Type B pancreatic cell (in vitro differentiated cells): Measurements from ENCODE around the gene JPH4. TPM values are rescaled to one million over a fixed set of nuclear protein-coding genes. Genes with fewer than 3 reads are reported as not detected.

Source experiments
- DNase-seq: peaks from one replicate; pipeline ENCODE4 v3.0.0; 2021; ENCODE audit warnings: mixed read lengths; ENCODE audit not compliant: unreplicated experiment; ENCODE audit errors: extremely low spot score
- H3K27ac Mint-ChIP-seq: 2 replicates; pipeline ENCODE4 v1.8.0; 2021; ENCODE audit warnings: mild to moderate bottlenecking, mixed read lengths
- H3K27me3 Mint-ChIP-seq: 2 replicates; pipeline ENCODE4 v1.8.0; 2021; ENCODE audit warnings: mixed read lengths
- H3K36me3 Mint-ChIP-seq: 2 replicates; pipeline ENCODE4 v1.8.0; 2021; ENCODE audit warnings: mixed read lengths
- H3K4me1 Mint-ChIP-seq: one replicate; pipeline ENCODE4 v1.8.0; 2021; ENCODE audit warnings: mixed read lengths; ENCODE audit not compliant: unreplicated experiment
- H3K4me3 Mint-ChIP-seq: 2 replicates; pipeline ENCODE4 v1.8.0; 2021; ENCODE audit warnings: mild to moderate bottlenecking, mixed read lengths
- H3K9me3 Mint-ChIP-seq: 2 replicates; pipeline ENCODE4 v1.8.0; 2021; ENCODE audit warnings: mixed read lengths
- CTCF ChIP-seq: fragments of 200-600 bp; sonication (generic); conservative IDR thresholded peaks from 2 replicates; pipeline ENCODE4 v1.5.0; 2021; ENCODE audit warnings: antibody characterized with exemption, mild to moderate bottlenecking
- total RNA-seq: library from RNA; stranded (reverse); gene quantifications from 2 replicates; pipeline ENCODE4 v1.2.1, GENCODE V29; 2021; ENCODE audit warnings: low replicate concordance

The JPH4 gene
- total RNA-seq, 1 donor from 2014 or later, result 8.3 TPM

- no peak for DNase-seq
- Mint-ChIP-seq H3K36me3 (peaks cover 9% of the 10 kb centered on the region), H3K4me1 (peaks cover 34% of the 10 kb centered on the region), H3K4me3 (no peak overlapping the region), H3K27me3 (no peaks in the 10 kb centered on the region), H3K27ac (no peak overlapping the region), H3K9me3 (no peaks in the 10 kb centered on the region)
- TF ChIP-seq CTCF, result no peak
Observed at GRCh38 chr14:23542261-23542660, 36.3 kb downstream of the JPH4 start.

DNA sequence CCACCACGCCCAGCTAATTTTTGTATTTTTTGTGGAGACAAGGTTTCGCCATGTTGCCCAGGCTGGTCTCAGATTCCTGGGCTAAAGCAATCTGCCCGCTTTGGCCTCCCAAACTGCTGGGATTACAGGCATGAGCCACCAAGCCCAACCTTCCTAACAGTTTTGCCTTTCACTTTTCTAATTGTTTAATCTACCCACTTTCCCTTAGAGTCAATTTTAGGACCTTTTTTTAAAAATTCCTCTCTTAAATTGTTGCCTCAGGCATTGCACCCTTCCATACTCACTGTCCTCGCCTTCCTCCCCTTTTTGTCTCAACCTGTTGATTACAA lies 38.5 kb downstream of the JPH4 start:
- DNase-seq, result no peak
- H3K9me3 Mint-ChIP-seq, result no peaks in the 10 kb centered on the region
- H3K27ac Mint-ChIP-seq, result no peak overlapping the region
- no peaks in the 10 kb centered on the region for H3K27me3 Mint-ChIP-seq
- peaks cover 9% of the 10 kb centered on the region for H3K36me3 Mint-ChIP-seq
- peaks cover 26% of the 10 kb centered on the region for H3K4me1 Mint-ChIP-seq
- no peak overlapping the region for H3K4me3 Mint-ChIP-seq
- no peak for TF ChIP-seq CTCF

- peaks cover 19% of the 10 kb centered on the region for H3K4me1 Mint-ChIP-seq
- no peaks in the 10 kb centered on the region for H3K27me3 Mint-ChIP-seq
- peak; percentile 86 for TF ChIP-seq CTCF
- H3K27ac Mint-ChIP-seq, result peak overlapping the region; percentile 32
- DNase-seq, result no peak
- no peaks in the 10 kb centered on the region for H3K9me3 Mint-ChIP-seq
- peaks cover 9% of the 10 kb centered on the region for H3K36me3 Mint-ChIP-seq
- no peak overlapping the region for H3K4me3 Mint-ChIP-seq
Observed at GRCh38 chr14:23539248-23540140, 39.1 kb downstream of the JPH4 start.

- no peaks in the 10 kb centered on the region for H3K27me3 Mint-ChIP-seq
- peaks cover 17% of the 10 kb centered on the region for H3K4me1 Mint-ChIP-seq
- no peaks in the 10 kb centered on the region for H3K9me3 Mint-ChIP-seq
- peaks cover 9% of the 10 kb centered on the region for H3K36me3 Mint-ChIP-seq
- DNase-seq, result no peak
- no peak for TF ChIP-seq CTCF
- no peak overlapping the region for H3K27ac Mint-ChIP-seq
- H3K4me3 Mint-ChIP-seq, result no peak overlapping the region
Observed at GRCh38 chr14:23538785-23539184, 39.8 kb downstream of the JPH4 start.

DNA sequence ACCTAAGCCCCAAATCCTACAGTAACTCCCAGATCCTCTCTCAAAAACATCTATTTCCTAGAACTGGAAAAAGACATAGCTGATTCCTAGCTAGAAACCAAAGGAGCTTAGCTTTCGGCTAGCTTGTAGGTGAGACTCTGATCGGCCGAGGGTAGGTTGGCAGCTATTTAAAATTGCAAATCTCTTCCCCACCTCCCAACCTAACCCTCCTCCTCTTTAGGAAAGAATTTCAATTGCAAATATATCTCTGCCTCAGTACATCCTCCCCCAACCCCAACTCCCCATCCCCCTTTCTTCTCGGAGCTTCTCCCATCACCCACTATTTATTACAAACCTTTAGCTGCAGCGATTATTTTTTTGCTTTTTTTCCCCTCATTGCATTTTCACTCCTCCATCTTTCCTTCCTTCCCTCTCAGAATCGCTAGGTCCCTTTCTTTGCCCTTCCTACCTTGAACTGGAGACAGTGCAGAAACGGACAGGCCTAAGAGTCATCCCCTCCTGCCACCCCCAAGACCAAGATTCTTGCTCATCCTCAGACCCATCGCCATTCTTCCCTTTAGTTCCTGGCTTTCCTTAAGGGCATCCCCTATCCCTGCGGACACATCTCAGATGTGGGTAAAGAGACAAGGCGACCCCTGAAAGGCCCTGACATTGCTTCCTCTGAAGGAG lies 40.4 kb downstream of the JPH4 start:
- TF ChIP-seq CTCF, result no peak
- H3K27ac Mint-ChIP-seq, result no peak overlapping the region
- H3K4me1 Mint-ChIP-seq, result peaks cover 17% of the 10 kb centered on the region
- H3K4me3 Mint-ChIP-seq, result no peak overlapping the region
- H3K9me3 Mint-ChIP-seq, result no peaks in the 10 kb centered on the region
- H3K27me3 Mint-ChIP-seq, result no peaks in the 10 kb centered on the region
- DNase-seq, result no peak
- peaks cover 6% of the 10 kb centered on the region for H3K36me3 Mint-ChIP-seq
